Measurements from ENCODE around the gene PDZK1IP1. TPM values are rescaled to one million over a fixed set of nuclear protein-coding genes. Genes with fewer than 3 reads are reported as not detected.
A peak's percentile ranks its signal among the peaks of the same experiment; 100 is the strongest.

PDZK1IP1 gene
- total and polyA plus RNA-seq, 2 of the 13 experiments (the other 11 are each of a cell fraction or from before 2014, with no cell fraction given), result 0.24 to 1.6 TPM

DNA sequence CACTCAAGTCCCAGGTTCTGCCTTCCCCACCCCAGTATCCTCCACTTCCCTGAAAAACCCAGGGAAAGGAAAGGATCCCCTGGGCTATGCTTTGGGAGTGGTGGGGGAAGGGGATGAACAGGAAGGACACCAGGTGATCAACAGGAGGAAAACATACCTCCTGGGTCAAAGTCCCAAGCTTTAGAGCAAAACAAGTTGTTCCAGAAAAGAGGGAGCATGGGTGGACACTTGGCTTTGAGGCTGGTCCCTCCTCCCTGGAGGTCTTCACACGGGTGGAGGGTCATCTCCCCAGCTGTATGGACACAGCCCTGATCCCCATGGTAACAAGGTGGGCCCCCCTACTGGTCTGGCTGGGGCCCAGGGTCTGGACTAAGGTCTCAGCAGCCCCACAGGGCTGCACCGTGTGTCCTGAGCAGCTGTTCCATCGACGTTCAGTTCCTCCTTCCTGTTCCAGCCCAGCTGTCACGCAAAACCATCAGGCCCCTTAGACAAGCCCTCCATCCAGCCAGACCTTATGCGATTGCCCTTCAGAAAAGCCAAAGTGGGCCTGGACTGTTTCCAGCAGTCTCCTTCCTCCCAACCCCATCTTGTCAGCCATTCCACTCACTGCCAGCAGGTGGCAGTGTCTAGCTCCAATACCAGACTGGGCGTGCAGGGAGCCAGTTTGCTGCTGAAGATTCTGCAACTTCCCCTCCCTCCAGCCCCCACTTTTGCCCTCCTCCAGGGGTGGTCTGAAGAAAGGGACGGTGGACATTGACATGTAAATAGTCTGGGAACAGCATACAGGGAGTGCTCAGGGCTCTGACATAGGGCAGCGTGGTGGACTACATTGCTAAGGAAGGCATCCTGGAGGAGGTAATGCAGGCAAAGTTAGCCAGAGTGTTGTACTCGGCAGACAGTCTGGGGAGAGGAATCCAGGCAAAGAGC, 2.9 kb upstream of the PDZK1IP1 start (continued):
- TF ChIP-seq ZNF646 (CRISPR knock-in tag; IDR thresholded peaks at IDR 0.05) (no peak), TBX3 (IDR thresholded peaks at IDR 0.05; ENCODE audit: borderline replicate concordance) (no peak), LCORL (IDR thresholded peaks at IDR 0.05) (no peak), LCORL (CRISPR knock-in tag; IDR thresholded peaks at IDR 0.05) (peak; percentile 63), SMARCE1 (IDR thresholded peaks at IDR 0.05; ENCODE audit: borderline replicate concordance) (no peak), TEAD3 (CRISPR knock-in tag; optimal IDR thresholded peaks at IDR 0.05; ENCODE audit: borderline replicate concordance) (peak; percentile 73), MTF2 (CRISPR knock-in tag; IDR thresholded peaks at IDR 0.05; ENCODE audit: borderline replicate concordance) (no peak; the same call in 1 of the 2 replicates), PLRG1 (conservative IDR thresholded peaks at IDR 0.05) (no peak), IKZF4 (CRISPR knock-in tag; IDR thresholded peaks at IDR 0.05; ENCODE audit: borderline replicate concordance, low read depth, not compliant biosample characterization) (no peak), PHB2 (IDR thresholded peaks at IDR 0.05; ENCODE audit: partially characterized antibody) (no peak), ZNF572 (CRISPR knock-in tag; IDR thresholded peaks at IDR 0.05) (no peak), LRRFIP1 (CRISPR knock-in tag; conservative IDR thresholded peaks at IDR 0.05) (no peak), ZNF496 (CRISPR knock-in tag; IDR thresholded peaks at IDR 0.05; ENCODE audit: insufficient replicate concordance) (no peak), BHLHE40 (IDR thresholded peaks at IDR 0.05; ENCODE audit: low read length) (0 out of 2 replicates have a peak, but pooled peaks have one; percentile 7)
- TF ChIP-seq, protein P1, sequence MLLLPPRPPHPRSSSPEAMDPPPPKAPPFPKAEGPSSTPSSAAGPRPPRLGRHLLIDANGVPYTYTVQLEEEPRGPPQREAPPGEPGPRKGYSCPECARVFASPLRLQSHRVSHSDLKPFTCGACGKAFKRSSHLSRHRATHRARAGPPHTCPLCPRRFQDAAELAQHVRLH (CRISPR knock-in tag; IDR thresholded peaks at IDR 0.05; ENCODE audit: borderline replicate concordance, low read depth), result no peak; the same call in 1 of the 2 replicates
- TF ChIP-seq, protein P2, sequence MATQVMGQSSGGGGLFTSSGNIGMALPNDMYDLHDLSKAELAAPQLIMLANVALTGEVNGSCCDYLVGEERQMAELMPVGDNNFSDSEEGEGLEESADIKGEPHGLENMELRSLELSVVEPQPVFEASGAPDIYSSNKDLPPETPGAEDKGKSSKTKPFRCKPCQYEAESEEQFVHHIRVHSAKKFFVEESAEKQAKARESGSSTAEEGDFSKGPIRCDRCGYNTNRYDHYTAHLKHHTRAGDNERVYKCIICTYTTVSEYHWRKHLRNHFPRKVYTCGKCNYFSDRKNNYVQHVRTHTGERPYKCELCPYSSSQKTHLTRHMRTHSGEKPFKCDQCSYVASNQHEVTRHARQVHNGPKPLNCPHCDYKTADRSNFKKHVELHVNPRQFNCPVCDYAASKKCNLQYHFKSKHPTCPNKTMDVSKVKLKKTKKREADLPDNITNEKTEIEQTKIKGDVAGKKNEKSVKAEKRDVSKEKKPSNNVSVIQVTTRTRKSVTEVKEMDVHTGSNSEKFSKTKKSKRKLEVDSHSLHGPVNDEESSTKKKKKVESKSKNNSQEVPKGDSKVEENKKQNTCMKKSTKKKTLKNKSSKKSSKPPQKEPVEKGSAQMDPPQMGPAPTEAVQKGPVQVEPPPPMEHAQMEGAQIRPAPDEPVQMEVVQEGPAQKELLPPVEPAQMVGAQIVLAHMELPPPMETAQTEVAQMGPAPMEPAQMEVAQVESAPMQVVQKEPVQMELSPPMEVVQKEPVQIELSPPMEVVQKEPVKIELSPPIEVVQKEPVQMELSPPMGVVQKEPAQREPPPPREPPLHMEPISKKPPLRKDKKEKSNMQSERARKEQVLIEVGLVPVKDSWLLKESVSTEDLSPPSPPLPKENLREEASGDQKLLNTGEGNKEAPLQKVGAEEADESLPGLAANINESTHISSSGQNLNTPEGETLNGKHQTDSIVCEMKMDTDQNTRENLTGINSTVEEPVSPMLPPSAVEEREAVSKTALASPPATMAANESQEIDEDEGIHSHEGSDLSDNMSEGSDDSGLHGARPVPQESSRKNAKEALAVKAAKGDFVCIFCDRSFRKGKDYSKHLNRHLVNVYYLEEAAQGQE (IDR thresholded peaks at IDR 0.05; ENCODE audit: borderline replicate concordance in 1 of 2, low read depth in 1 of 2, low read length in 2 of 2), result no peak

Measured in HepG2 (cell line).